HL-60 (cell line): ENCODE results near the gene AMZ2.

Experiments used
- CTCF ChIP-seq: IDR thresholded peaks from one replicate; pipeline ENCODE4 v1.5.1; 2011; ENCODE audit warnings: low read length, control low read depth, inconsistent platforms; ENCODE audit not compliant: insufficient read depth
- GABPA ChIP-seq: IDR thresholded peaks from 2 replicates; pipeline ENCODE4 v1.6.1; 2012; ENCODE audit warnings: low read depth

DNA sequence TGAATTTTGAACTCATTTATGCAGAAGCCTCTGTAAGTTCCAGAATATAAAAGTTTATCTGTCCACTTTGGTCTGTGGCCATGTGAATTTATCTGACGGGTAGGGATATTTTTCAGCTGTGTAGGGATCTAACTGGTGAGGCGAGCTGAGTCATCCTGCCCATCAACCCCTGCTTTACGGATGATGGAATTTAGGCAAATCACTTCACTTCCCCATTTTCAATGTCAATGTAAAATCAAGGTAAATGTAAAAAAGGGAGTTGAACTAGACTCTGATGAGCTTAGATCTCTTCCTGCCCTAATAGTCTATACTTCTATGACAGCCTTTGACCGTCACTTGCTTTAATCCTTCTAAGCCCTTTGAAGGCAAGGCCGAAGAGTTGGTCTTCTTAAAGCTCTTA is 40.5 kb downstream of the AMZ2 start:
- TF ChIP-seq CTCF (no peak), GABPA (no peak)
